ENCODE data around the gene VSIR.
A peak's percentile ranks its signal among the peaks of the same experiment; 100 is the strongest.

VSIR gene

DNA sequence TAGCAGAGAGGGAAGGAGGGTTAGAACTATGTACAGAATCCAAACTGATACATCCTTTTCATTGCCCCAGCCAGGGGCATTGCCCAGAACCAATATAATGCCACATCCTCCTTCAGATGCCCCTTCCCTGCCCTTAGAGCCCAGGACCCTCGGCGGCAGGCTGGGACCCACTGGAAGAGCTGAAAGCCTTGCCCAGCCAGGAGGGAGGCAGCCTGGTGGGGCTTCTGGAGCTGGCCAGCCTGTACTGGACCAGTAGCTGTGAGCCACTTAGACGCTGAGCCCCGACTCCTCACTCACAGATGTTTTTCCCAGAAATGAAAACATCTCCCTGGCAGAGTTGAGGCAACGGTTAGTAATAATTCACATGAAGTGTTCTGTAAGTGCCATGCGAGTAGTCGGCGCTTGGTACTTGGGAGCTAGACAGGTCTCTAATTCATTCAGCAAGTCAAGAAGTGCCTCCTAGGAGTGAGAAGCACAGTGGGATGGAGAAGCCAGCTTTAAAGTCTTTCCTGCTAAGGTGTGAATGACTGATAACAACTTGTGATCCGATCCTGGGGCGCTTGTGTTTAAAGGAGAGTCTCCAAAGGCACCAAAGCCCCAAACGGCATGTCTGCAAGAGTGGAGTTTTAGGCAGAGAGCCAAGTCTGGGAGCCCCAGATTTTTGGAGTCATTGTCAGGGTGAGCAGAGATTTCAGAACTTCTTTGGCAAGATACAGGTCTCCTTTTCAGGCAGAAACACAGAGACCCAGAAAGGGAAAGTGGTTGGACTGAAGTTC is 9.8 kb downstream of the VSIR start:
- DNase-seq, result no peak

DNA sequence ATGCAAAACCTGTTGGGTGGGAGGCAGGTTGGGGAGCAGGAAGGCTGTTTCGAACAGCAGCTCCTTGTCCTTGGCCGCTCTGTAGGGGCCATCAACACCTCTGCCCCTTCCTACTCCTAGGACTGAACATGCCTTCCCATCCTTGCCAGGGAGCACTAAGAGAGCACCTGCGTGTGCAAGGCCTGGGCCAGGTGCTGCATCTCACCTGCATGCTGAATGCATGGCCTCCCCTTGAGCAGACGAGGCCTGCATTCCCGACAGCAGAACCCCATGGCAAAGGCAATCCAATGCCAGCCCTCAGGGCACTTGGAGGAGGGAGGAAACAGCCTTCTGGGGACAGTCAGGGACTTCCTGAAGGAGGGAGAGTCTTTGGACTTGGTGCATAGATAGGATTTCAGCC is 11.0 kb downstream of the VSIR start:
- no peak for DNase-seq

DNA sequence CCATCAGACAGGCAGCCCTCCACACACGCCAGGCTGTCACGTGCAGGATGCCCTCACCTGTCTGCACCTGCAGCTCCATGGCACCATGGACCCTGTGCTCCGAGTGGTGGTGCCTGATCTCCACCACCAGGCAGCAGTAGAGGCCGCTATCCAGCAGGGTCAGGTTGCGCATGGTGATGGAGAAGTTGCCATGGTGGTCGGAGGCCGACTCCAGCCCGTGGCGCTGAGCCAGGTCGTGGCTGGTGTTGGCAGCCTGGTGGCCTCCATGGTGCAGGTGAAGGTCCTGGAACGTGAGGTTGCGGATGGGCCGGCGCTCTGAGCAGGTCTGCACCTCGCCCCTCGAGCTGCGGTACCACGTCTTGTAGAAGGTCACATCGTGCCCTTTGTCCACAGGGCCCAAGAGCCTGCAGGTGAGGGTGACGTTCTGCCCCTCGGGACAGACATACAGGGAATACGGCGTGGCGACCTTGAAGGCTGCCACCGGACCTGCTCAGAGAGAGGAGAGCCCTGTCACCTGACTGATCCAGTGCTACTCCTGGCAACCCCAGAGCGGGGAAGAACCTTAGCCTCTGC is 11.7 kb downstream of the VSIR start:
- DNase-seq, result no peak

DNA sequence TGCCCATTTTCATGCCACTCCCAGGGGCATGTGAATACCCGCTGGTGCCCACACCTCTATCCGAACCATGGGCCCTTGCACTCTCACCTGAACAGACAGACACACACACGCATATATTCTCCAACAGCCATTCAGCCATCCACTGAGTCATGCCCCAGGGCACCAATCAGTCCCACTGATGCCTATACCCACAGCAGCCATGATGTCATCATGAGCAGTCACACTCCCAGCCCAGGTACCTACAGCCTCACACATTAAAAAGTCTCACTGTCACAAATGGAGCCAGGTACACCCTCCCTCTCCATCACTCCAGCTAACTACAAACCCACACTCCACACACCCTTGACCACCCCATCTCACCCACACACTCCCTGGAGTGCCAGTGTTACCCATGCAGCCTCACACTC is 12.2 kb downstream of the VSIR start:
- no peak for DNase-seq

DNA sequence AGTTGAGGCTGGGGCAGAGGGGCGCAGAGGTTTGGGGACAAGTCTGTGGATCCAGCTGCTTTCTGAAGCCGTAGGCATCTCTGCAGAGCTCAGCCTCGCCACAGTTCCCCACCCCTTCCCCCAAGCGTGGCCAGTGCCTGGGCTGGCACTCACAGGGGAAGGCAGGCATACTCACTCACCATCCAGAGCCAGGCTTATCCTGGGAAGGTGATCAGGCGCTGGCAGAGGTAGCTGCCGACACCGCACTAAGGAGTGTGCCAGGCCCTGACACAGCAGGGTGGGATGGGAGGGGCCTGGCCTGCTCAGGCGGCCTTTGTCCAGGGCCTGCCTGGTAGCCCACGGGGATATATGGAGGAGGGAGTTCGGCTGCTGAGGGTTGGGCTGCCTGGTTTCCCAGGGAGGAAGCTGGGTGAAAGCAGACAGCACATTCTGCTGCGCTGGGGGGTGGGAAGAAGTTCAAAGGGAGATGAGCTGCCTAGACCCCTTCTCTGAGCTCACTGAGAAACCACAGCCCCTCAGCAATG is 15.9 kb downstream of the VSIR start:
- no peak for DNase-seq

DNA sequence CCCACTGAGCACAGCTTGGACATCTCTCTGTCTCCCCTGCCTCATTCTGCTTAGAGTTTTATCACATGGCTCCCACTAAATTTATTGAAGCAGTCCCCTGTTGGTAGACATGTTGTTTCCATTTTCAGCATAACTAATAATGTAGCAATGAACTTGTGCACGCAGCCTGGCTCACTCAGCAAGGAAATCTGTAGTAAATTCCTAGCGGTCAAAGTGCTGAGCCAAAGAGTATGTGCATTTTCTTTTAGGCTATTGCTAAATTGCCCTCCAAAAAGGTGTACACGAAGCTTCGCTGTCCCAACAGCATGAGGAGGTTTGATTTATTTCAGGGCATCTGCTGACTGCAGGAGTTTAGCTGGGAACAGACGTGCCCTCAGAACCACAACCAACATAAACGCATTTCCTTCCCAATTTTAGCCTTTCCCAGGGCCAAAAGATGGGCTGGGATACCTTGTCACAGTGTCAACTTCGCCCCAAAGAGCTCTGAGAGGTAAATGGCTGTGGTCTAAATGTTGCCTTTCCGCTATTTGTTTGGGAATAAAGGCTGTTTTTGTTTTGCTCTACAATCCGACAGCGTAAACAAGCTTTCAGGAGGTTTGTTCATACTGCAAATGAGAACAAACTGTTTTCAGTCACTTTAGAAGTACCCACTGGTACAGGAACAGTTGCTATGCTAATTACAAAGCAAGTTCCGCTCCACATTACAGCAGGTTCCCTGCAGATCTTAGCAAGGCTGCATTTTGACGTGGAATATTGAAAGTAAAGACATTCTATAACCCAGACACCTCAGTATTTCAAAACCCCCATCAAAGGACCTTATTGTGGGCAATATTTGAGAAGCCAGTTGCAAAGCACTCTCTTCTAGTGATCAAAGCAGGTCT is 16.8 kb downstream of the VSIR start:
- DNase-seq, result no peak

DNA sequence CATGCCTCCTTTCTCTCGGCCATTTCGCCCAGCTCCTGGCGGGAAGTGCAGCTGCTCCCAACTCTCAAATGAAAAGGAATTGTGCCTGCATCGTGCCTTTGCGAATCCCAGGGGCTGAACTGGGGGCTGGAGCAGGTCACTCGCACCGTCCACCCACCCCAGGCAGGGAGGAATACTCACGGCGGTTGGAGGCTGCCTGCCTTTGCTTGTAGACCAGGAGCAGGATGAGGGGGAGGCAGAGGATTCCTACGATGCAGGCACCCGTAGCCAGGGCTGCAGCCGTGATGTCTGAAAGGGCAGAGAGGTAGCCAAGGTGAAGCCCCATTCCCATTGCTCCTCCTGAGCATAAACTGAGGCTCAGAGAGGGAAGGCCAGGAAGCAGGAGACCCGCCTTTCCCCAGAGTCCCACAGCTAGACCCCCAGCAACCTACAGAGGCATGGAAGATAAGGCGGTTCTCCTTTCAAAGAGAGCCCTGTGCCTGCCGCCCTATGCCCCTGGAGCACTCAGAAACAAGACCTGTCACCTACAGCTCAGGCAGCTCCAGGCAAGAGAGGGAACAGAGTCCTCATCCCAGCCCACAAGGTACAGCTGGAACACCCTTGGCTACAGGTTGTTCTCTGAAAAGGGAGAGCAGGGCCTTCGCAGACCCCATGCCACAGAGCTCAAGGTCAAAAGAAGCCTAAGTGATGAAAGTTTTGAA is 18.0 kb downstream of the VSIR start:
- no peak for DNase-seq

DNA sequence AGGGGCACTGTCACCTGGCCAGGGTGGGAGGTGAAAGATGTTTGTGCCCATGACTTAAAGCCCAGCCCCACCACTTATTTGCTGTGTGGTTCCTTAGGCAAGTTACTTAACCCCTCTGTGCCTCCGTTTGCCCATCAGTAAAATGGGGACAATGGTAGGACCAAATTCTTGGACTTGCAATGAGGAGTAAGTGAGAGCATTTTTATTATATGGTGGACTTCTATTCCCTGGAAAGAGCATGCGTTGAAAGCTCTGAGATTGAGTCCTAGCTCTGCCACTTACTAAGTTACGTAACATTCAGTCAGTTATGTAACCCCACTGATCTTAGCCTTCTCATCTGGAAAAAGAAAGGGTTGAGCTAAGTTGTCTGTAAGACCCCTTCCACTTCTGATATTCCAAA is 18.8 kb downstream of the VSIR start:
- no peak for DNase-seq

DNA sequence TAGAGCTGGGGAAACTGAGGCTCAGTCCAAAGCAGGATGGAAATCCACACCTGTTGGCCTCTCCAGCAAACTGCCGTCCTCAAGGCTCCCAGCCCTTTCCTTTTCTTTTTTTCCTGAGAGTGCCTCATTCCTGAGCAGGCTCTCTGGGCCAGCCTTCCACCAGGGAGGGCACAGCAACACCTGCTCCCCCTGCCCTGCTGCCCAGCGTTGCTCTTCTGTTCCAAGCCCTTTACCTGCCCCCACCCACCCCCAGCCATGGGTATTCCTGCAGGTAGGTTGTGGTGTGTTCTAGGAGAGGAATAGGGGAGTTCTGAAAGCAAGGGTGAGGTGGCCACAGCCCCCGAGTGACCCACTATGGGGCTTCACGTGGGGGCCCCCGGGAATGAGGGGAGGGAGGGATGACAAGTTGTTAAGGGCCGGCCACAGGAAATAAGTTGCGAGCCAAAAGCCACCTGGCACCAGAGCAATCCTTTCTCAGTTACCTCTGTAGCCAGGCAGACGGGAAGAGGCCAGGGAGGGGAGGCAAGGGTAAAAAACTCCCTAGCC is 19.3 kb downstream of the VSIR start:
- no peak for DNase-seq

DNA sequence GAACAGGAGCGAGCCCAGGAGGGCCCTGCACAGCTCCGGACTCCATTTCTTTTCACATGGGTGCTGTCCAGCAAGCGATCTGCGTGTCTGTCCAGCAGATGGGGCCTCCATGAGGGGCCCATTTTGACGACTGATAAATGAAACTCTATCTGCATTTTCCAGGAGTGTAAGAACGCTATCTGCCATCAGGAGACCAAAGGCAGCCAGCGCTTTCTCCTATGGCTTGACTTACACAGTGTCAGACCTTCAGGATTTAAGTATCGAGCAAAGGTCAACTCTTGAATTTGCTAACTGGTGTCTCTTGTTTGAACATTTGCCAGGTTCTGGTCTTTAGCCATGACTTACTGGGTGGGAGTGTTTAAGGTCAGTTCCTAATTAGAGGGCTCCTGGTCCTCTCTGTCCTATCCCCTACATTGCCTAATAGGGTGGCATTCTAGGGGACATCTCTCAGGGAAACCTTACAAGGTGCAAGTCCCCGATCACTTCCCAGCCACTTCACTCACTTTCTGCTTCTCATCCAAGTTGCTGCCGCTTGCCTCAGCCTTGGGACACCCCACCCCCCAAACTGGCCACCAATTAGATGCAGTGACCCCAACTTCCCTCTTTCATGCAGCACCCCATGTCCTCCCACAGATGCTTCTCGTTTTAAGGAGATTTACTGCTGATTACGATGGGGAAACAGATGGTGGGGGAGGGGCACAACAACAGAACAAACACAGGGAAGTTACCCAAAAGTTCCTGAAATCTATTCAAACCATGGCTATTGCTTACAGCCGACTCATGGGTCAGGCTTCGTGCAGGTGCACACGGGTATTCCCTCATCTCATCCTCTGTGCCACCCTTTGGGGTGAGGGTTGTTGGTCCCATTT is 20.0 kb downstream of the VSIR start:
- DNase-seq, result no peak

DNA sequence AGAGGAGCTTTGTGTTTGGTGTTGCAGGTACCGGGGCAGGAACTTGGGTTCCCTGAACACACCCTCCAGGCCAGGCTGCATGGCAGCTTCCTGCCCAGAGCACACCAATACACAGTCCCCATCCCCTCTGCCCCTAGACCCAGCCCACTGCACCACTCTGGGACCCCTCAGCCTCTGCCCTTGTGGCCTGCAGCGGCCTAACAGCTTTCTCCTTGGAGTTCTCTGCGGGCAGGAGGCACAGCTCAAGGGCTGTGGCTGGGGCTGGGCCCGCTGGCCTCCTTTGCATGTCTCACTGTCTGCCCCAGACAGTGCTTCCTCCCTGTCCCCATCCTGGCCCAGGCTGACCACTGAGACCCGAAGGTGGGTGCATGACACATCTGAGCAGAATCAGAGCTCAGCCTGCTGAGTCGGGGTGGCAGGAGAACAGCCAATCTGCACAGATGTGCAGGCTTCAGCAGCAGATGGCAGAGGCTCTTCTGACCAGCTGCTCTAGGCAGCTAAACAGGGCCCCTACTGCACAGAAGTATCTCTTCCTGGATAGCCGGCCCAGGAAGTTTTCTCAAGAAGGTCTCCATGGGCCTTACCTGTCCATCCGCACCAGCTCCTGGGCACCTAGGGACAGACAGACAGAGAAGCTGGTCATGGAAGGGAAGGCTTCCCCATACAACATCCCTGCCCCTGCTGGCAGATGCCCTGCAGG is 20.8 kb downstream of the VSIR start:
- DNase-seq, result no peak

DNA sequence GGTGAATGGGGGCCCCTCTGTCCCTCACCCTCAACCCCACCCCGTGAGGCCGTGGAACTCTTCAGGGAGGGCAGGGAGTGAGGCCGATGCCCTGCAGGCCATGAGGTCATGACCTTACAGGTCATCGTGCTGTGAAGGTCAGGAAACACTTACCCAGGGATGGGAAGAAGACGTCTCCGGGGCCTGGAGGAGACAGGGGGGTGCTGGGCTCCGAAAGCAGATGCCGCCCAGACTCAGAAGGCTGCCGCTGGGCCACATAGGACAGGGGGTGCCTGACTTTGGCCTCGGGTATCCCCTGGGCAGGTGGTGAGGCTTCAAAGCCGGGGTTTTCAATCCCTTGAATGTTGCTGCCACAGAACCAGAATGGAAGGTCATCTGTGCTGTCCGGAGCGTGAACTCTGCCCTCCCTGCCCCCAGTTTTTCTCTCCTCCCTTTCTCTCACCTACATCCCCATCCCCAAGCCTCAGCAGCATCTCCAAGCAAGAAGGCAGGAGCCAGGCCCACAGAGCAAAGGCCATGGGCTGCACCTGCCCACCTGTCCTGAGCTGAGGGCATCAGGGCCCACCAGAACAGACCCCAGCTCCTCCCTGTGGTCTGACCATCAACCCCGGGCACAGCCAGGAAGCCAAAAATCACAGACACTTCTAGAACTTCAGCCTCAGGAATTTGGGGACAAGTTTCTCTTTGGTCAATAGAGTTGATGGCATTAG is 21.6 kb downstream of the VSIR start:
- no peak for DNase-seq

DNA sequence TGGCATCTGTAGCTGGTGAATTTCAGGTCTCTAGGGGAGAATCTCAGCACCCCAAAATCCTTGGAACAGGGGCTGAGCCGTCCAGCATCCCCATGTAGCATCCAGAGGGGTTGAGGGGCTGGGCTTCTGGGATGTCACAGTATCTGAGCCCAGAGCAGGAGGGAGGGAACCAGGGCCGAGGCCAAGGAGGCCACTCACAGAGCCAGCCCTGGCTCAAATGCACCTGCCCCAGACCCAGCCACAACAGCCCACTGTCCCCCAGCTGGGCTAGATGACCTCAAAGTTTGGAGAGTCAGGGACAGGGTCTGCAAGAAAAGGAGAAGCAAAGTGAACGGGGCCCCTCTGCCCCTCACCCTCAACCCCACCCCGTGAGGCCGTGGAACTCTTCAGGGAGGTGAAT is 22.3 kb downstream of the VSIR start:
- DNase-seq, result no peak

DNA sequence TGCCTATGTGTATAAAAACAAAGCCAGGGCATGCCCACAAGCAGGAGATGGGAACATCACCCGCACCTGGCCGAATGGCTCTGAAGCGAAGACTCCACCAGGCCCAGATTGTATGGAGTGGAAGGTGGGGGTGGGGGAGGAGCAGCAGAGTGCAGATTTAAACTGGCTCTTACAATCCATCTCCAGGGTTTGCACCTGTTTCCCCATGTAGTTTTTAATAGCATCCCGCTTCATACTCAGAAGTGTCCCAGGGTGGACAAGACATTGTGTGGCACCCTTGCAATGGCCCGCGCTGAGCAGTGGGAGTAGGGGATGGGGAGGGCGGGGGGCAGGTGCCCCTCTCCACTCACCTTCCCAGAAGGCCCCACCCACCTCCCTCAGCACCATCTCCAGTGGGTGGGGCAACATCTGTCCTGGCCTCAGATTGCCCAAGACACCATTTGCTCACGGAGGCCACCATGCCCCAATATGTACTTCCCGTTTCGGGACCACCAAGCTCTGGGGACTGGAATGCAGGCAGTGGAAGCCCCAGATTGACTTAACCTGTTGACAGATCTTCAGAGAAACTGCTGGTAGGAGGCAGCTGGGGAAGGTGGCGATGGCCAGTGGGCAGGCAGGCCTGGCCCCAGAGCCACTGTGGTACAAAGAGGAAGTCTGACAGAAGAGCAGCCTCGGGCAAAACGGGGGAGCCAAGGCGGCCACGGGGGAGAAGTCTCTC is 23.0 kb downstream of the VSIR start:
- no peak for DNase-seq

DNA sequence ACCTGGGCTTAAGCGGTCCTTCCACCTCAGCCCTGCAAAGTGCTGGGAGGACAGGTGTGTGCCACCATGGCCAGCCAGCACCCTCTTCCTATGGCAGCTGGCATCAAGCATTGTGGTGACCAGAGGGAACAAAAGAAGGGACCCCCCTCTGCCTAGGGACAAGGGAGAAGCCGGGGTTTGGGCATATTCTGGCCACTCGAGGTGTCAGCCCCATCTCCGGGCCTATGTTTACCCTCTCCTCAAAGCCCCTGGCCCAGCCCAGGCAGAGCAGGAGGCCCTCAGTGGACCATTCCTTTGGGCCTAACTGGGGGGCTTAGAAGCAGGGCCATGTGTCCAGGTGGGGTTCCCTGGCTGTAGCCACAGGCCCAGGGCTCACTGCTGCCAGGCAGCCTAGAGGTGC is 23.9 kb downstream of the VSIR start:
- DNase-seq, result no peak

DNA sequence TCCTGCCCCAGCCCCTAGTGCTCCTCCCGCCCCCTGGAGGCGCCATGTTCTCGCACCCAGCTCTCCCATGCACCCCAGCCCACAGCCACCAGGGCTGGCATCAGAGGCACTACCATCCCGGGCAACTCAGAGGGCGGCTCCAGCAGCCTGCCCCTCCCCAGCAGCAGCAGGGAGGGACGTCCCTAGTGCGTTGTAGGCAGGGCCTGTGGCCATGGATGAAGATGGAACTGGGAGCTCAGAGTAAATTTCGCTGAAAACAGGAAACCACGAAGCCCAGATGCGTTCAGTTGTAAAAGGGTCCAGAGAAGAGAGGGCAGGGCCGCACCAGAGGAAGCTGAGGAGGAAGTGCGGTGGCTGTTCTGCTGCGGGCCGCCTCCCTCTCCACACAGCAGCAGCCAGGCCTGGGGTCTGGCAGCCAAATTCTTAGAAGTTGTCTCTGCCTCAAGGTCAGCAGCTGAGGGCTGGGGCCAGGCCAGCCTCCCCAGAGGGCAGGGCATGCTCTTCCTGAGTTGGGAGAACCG is 24.6 kb downstream of the VSIR start:
- DNase-seq, result peak; percentile 74

DNA sequence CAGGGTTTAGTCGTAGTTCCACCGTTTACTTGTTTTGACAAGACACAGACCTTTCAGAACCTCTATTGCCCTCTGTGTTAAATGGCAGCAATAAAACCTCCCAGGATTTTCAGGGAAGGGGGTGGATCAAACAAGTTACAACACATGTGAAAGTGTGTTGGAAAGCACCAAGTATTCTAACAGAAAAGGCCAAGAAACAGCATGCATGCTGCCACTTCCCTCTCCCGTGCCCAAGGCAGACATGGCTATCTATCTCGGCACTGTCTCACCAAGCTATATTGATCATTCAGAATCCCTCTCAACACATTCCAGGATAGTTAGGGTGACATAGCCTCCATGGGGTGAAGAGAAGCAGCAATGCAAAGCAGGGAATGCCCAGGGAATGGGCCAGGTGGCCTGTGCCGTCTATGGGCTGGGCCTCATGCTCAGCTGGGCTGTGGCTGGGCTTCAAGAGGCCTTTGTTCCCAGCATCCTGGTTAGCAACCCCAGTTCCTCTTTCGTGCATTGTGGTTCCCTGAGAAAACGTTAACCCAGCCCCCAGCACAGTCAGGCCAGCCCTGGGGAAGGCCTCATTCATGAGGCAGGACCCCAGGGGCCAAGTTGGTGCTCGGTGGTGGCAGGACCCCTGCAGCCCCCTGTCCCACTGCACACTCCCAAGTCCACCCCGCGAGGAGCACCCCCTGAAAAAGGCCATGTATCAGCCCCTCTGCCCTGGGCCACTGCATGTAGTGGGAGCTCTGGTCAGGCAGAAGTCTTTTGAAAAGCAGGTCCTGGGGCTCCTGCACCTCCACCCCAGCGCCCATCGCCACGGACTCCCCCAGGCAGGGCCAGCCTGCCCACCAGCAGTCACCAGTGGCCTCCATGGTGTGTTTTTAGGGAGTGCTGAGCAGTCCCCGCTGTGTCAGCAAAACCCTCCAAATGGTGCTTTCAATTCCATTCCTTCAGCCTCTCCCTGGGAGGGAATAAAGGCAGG is 25.5 kb downstream of the VSIR start:
- no peak for DNase-seq

DNA sequence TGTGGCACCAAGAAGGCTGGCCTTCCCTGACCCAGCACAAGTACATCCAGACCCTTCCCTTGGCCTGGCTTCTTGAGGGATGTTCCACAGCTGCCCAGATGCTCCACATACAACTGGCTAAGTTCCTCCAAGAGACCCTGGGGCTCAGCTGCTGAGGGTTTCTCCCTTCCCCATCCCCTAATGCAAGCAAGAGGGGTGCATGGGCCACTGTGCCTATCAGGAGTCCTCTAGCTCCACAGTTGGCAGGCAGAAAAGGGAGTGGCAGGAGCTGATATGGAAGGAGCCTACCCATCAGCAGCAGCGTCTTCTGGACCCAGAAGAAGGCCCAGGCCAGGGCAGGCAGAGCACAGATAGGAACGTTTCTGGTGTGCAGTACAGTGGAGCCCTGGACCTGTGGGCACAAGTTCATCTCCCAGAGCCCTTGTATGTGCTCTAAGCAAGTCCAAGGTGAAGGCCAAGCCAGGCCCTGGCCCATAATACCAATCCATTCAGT is 26.2 kb downstream of the VSIR start:
- DNase-seq, result no peak

Measured in activated gamma-delta T cell treated with Interleukin-2 at 50 U/mL for 16 hours (primary cell).